DOHH2 (cell line): ENCODE results near the gene RBM47.

Experiments
- H3F3A ChIP-seq: fragments of 200-600 bp; sonication (generic), shearing (Covaris generic); 2 replicates; pipeline ENCODE4 v1.6.0; 2016; ENCODE audit warnings: antibody characterized with exemption, mild to moderate bottlenecking; ENCODE audit not compliant: control insufficient read depth, insufficient read depth
- H3K27ac ChIP-seq: fragments of 200-600 bp; sonication (generic); 2 replicates; pipeline ENCODE4 v1.5.1; 2014; ENCODE audit warnings: low read depth, mild to moderate bottlenecking, low read length, moderate library complexity
- H3K27me3 ChIP-seq: fragments of 200-600 bp; sonication (generic); 2 replicates; pipeline ENCODE4 v1.6.1; 2014; ENCODE audit warnings: mild to moderate bottlenecking, low read length, mixed read lengths; ENCODE audit not compliant: control insufficient read depth
- H3K36me3 ChIP-seq: fragments of 200-600 bp; sonication (generic); 2 replicates; pipeline ENCODE4 v1.6.1; 2014; ENCODE audit warnings: mild to moderate bottlenecking, low read length, moderate library complexity, mixed read lengths; ENCODE audit not compliant: control insufficient read depth
- H3K4me1 ChIP-seq: fragments of 200-600 bp; sonication (generic); 2 replicates; pipeline ENCODE4 v1.6.1; 2014; ENCODE audit warnings: mild to moderate bottlenecking, low read length, mixed read lengths; ENCODE audit not compliant: control insufficient read depth
- H3K4me2 ChIP-seq: fragments of 200-600 bp; sonication (generic); 2 replicates; pipeline ENCODE4 v1.6.0; 2014; ENCODE audit warnings: mild to moderate bottlenecking, low read length, moderate library complexity
- H3K4me3 ChIP-seq: fragments of 200-600 bp; sonication (generic); 2 replicates; pipeline ENCODE4 v1.5.1; 2014; ENCODE audit warnings: mild to moderate bottlenecking, low read length, mixed read lengths
- H3K79me2 ChIP-seq: fragments of 200-600 bp; sonication (generic); 2 replicates; pipeline ENCODE4 v1.6.1; 2014; ENCODE audit warnings: mild to moderate bottlenecking, low read length, mixed read lengths; ENCODE audit not compliant: control insufficient read depth
- H3K9me2 ChIP-seq: fragments of 200-600 bp; sonication (generic); replicated peaks from 2 replicates; pipeline ENCODE4 v1.6.1; 2014; ENCODE audit warnings: mild to moderate bottlenecking, low read length, mixed read lengths; ENCODE audit not compliant: control insufficient read depth
- H3K9me3 ChIP-seq: fragments of 200-600 bp; sonication (generic); 2 replicates; pipeline ENCODE4 v1.6.1; 2014; ENCODE audit warnings: antibody characterized with exemption, low read length, mixed read lengths; ENCODE audit not compliant: control insufficient read depth, insufficient read depth
- H4K20me1 ChIP-seq: fragments of 200-600 bp; sonication (generic); 2 replicates; pipeline ENCODE4 v1.6.0; 2014; ENCODE audit warnings: low read depth, mild to moderate bottlenecking, antibody characterized with exemption, low read length, moderate library complexity; ENCODE audit not compliant: control insufficient read depth, insufficient read depth
- EZH2phosphoT487 ChIP-seq: fragments of 200-600 bp; sonication (generic); IDR thresholded peaks from 2 replicates; pipeline ENCODE4 v1.6.1; 2017; ENCODE audit warnings: borderline replicate concordance, mild to moderate bottlenecking, antibody characterized with exemption, low read length, moderate library complexity, mixed read lengths
- TF ChIP-seq, protein P1 (sequence below): fragments of 200-600 bp; sonication (generic); IDR thresholded peaks from one replicate; pipeline ENCODE4 v1.5.1; 2014; ENCODE audit warnings: antibody characterized with exemption, mild to moderate bottlenecking, low read depth, low read length; ENCODE audit not compliant: poor library complexity, severe bottlenecking

RBM47 gene

GRCh38 chr4:40388239-40388638 is 241.4 kb downstream of the RBM47 start:
- Histone ChIP-seq H3K4me1 (no peaks in the 10 kb centered on the region), H3K27ac (no peak overlapping the region), H3K9me2 (no peaks in the 10 kb centered on the region), H3K4me2 (no peak overlapping the region), H3F3A (no peaks in the 10 kb centered on the region), H3K79me2 (no peaks in the 10 kb centered on the region), H3K9me3 (no peaks in the 10 kb centered on the region), H3K27me3 (no peaks in the 10 kb centered on the region), H3K4me3 (no peak overlapping the region), H4K20me1 (no peaks in the 10 kb centered on the region), H3K36me3 (no peaks in the 10 kb centered on the region)
- TF ChIP-seq EZH2phosphoT487 = no peak
- TF ChIP-seq, protein P1, sequence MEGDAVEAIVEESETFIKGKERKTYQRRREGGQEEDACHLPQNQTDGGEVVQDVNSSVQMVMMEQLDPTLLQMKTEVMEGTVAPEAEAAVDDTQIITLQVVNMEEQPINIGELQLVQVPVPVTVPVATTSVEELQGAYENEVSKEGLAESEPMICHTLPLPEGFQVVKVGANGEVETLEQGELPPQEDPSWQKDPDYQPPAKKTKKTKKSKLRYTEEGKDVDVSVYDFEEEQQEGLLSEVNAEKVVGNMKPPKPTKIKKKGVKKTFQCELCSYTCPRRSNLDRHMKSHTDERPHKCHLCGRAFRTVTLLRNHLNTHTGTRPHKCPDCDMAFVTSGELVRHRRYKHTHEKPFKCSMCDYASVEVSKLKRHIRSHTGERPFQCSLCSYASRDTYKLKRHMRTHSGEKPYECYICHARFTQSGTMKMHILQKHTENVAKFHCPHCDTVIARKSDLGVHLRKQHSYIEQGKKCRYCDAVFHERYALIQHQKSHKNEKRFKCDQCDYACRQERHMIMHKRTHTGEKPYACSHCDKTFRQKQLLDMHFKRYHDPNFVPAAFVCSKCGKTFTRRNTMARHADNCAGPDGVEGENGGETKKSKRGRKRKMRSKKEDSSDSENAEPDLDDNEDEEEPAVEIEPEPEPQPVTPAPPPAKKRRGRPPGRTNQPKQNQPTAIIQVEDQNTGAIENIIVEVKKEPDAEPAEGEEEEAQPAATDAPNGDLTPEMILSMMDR = no peak

DNA sequence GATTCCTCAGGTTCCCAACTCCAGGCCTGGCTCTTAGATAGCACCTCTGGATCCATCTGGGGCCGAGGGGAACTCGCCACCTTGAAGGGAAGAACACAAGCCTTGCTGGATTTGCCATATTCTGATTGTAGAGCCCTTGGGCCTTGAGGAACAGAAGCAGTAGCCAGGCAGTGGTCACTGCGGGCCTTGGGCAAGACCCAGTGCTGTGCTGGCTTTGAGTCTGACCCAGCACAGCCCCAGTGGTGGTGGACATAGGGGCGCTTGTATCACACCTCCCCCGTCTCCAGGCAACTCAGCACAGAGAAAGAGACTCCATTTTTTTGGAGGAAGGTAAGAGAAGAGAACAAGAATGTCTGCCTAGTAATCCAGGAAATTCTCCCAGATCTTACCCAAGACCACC is 249.0 kb downstream of the RBM47 start:
- Histone ChIP-seq H3K9me3 (no peaks in the 10 kb centered on the region), H3K36me3 (no peaks in the 10 kb centered on the region), H4K20me1 (no peaks in the 10 kb centered on the region), H3K79me2 (no peaks in the 10 kb centered on the region), H3K4me2 (no peak overlapping the region), H3F3A (no peaks in the 10 kb centered on the region), H3K4me1 (no peaks in the 10 kb centered on the region), H3K4me3 (no peak overlapping the region), H3K27me3 (no peaks in the 10 kb centered on the region), H3K9me2 (no peaks in the 10 kb centered on the region), H3K27ac (no peak overlapping the region)
- TF ChIP-seq EZH2phosphoT487 = no peak
- TF ChIP-seq, protein P1 = no peak

- Histone ChIP-seq H3K4me3 (no peak overlapping the region), H3K4me2 (no peak overlapping the region), H3K36me3 (no peaks in the 10 kb centered on the region), H3K27me3 (no peaks in the 10 kb centered on the region), H3K79me2 (no peaks in the 10 kb centered on the region), H4K20me1 (no peaks in the 10 kb centered on the region), H3K27ac (no peak overlapping the region), H3K4me1 (no peaks in the 10 kb centered on the region), H3K9me2 (no peaks in the 10 kb centered on the region), H3F3A (no peaks in the 10 kb centered on the region), H3K9me3 (no peaks in the 10 kb centered on the region)
- TF ChIP-seq EZH2phosphoT487 = no peak
- TF ChIP-seq, protein P1 = no peak
Observed at GRCh38 chr4:40379248-40379647, 250.4 kb downstream of the RBM47 start.

DNA sequence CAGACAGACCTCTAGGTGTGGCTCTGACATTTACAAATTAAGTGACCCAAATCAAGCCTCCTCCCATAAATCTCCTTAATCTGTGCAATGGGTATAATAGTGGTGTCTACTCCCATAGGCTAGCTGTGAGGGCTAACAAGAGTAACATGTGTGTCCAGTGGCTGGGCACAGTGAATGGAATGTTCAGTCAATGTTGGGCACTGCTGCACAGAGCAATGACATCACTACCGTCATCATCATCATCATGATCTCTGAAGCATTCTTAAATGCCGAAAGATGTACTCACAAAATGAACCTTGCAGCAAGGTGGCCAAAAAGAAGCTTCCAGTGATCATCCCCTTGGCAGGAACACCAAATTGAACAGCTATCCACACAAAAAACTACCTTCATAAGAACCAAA is 251.0 kb downstream of the RBM47 start:
- no peak overlapping the region for H3K27ac ChIP-seq
- no peaks in the 10 kb centered on the region for H3K4me1 ChIP-seq
- no peaks in the 10 kb centered on the region for H3K36me3 ChIP-seq
- H3K9me2 ChIP-seq = no peaks in the 10 kb centered on the region
- no peak overlapping the region for H3K4me3 ChIP-seq
- H3K79me2 ChIP-seq = no peaks in the 10 kb centered on the region
- TF ChIP-seq EZH2phosphoT487 = no peak
- TF ChIP-seq, protein P1 = no peak
- no peaks in the 10 kb centered on the region for H3K27me3 ChIP-seq
- no peak overlapping the region for H3K4me2 ChIP-seq
- no peaks in the 10 kb centered on the region for H3K9me3 ChIP-seq
- no peaks in the 10 kb centered on the region for H3F3A ChIP-seq
- H4K20me1 ChIP-seq = no peaks in the 10 kb centered on the region
